Measurements from ENCODE around the gene CIB4. TPM values are rescaled to one million over a fixed set of nuclear protein-coding genes. Genes with fewer than 3 reads are reported as not detected.

Gene CIB4
- total RNA-seq, 1 experiment from 2014 or later: not detected

- no peak for DNase-seq (ENCODE audit: low spot score)
Observed at GRCh38 chr2:26581991-26582842, 58.9 kb downstream of the CIB4 start.

- DNase-seq (ENCODE audit: low spot score): no peak
Observed at GRCh38 chr2:26581266-26581990, 59.7 kb downstream of the CIB4 start.

- no peak for DNase-seq (ENCODE audit: low spot score)
Observed at GRCh38 chr2:26580751-26581150, 60.4 kb downstream of the CIB4 start.

GRCh38 chr2:26580151-26580550, 61.0 kb downstream of the CIB4 start:
- DNase-seq (ENCODE audit: low spot score): no peak

- no peak for DNase-seq (ENCODE audit: low spot score)
Observed at GRCh38 chr2:26579723-26580040, 61.5 kb downstream of the CIB4 start.

GRCh38 chr2:26579025-26579722, 62.0 kb downstream of the CIB4 start:
- DNase-seq (ENCODE audit: low spot score): no peak

GRCh38 chr2:26578581-26578980, 62.6 kb downstream of the CIB4 start:
- no peak for DNase-seq (ENCODE audit: low spot score)

- no peak for DNase-seq (ENCODE audit: low spot score)
Observed at GRCh38 chr2:26578113-26578458, 63.1 kb downstream of the CIB4 start.

- peak; percentile 81 for DNase-seq (ENCODE audit: low spot score)
Observed at GRCh38 chr2:26577442-26578112, 63.6 kb downstream of the CIB4 start.

- DNase-seq (ENCODE audit: low spot score): no peak
Observed at GRCh38 chr2:26576565-26577441, 64.4 kb downstream of the CIB4 start.

GRCh38 chr2:26575836-26576564, 65.2 kb downstream of the CIB4 start:
- no peak for DNase-seq (ENCODE audit: low spot score)

GRCh38 chr2:26574900-26575560, 66.1 kb downstream of the CIB4 start:
- DNase-seq (ENCODE audit: low spot score): no peak

GRCh38 chr2:26574066-26574899, 66.9 kb downstream of the CIB4 start:
- DNase-seq (ENCODE audit: low spot score): no peak

- DNase-seq (ENCODE audit: low spot score): no peak
Observed at GRCh38 chr2:26573241-26573925, 67.8 kb downstream of the CIB4 start.

GRCh38 chr2:26572591-26572990, 68.6 kb downstream of the CIB4 start:
- DNase-seq (ENCODE audit: low spot score): no peak

GRCh38 chr2:26571316-26571715, 69.8 kb downstream of the CIB4 start:
- DNase-seq (ENCODE audit: low spot score): no peak

- DNase-seq (ENCODE audit: low spot score): no peak
Observed at GRCh38 chr2:26570083-26570430, 71.1 kb downstream of the CIB4 start.

Measured in HT-29 (cell line).